SU-DHL-6 (cell line): ENCODE data around the gene PLAC1.

Source experiments
- CTCF ChIP-seq: fragments of 200-600 bp; sonication (generic); IDR thresholded peaks from one replicate; pipeline ENCODE4 v1.5.1; 2017; ENCODE audit warnings: antibody characterized with exemption, mild to moderate bottlenecking, low read length, moderate library complexity; ENCODE audit not compliant: insufficient read depth, poor library complexity, severe bottlenecking
- EZH2phosphoT487 ChIP-seq: fragments of 200-600 bp; sonication (generic), shearing (Covaris generic); conservative IDR thresholded peaks from 2 replicates; pipeline ENCODE4 v1.6.1; 2018; ENCODE audit warnings: mild to moderate bottlenecking, antibody characterized with exemption, low read length, moderate library complexity, mixed read lengths

DNA sequence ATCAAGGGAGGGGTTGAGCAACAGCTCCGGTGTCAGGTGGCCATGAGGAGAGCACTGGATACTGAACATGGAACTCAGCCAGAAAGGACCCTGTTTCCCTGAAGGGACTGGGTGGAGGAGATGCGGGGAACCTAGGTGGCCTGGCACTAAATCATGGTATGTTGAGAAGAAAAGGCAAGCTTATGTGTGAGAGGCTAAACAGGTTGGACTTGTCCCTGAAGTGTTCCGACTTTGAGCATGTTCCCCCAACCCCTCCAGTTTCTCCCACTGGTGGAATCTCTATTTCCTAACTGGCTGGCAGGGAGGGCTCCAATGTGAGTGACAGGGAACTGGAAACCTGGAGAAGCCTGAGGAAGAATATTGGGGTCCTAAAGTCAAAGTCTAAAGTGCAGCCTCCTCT lies 69.5 kb downstream of the PLAC1 start:
- TF ChIP-seq CTCF (no peak), EZH2phosphoT487 (no peak)
